HepG2 (cell line): ENCODE data around the gene LAMB2. TPM values are rescaled to one million over a fixed set of nuclear protein-coding genes. Genes with fewer than 3 reads are reported as not detected.

ENCODE experiments used
- ATF6 ChIP-seq: sonication (generic); formaldehyde crosslinking; conservative IDR thresholded peaks from 2 replicates; pipeline ENCODE4 v1.4.0; 2020; ENCODE audit warnings: missing genetic modification reagents
- GATAD1 ChIP-seq: IDR thresholded peaks from 2 replicates; pipeline ENCODE4 v1.6.1; 2016; ENCODE audit warnings: missing genetic modification reagents, missing compliant biosample characterization
- IKZF4 ChIP-seq: sonication (generic); formaldehyde crosslinking; IDR thresholded peaks from 2 replicates; pipeline ENCODE4 v1.5.1; 2020; ENCODE audit warnings: borderline replicate concordance, mild to moderate bottlenecking, low read depth, missing genetic modification reagents; ENCODE audit errors: not compliant biosample characterization
- MXI1 ChIP-seq: IDR thresholded peaks from 3 replicates; pipeline ENCODE4 v1.6.1; 2012; ENCODE audit warnings: low read depth, low read length, inconsistent platforms, borderline replicate concordance
- REXO4 ChIP-seq: sonication (generic); formaldehyde crosslinking; IDR thresholded peaks from 2 replicates; pipeline ENCODE4 v1.8.0; 2022; ENCODE audit warnings: missing genetic modification reagents, mild to moderate bottlenecking, borderline replicate concordance
- RFXAP ChIP-seq: sonication (generic); formaldehyde crosslinking; IDR thresholded peaks from 2 replicates; pipeline ENCODE4 v1.4.0; 2020; ENCODE audit warnings: missing genetic modification reagents, borderline replicate concordance
- TBX2 ChIP-seq: sonication (generic); formaldehyde crosslinking; IDR thresholded peaks from 2 replicates; pipeline ENCODE4 v1.5.0; 2020; ENCODE audit warnings: missing genetic modification reagents, mild to moderate bottlenecking, borderline replicate concordance
- ZBTB3 ChIP-seq: sonication (generic); formaldehyde crosslinking; IDR thresholded peaks from 2 replicates; pipeline ENCODE4 v1.4.0; 2020; ENCODE audit warnings: low read depth, mild to moderate bottlenecking, moderate library complexity, missing genetic modification reagents, borderline replicate concordance
- ZFP90 ChIP-seq: sonication (generic); formaldehyde crosslinking; IDR thresholded peaks from 2 replicates; pipeline ENCODE4 v1.8.0; 2022; ENCODE audit warnings: missing genetic modification reagents, mild to moderate bottlenecking, inconsistent platforms, borderline replicate concordance
- ZMAT3 ChIP-seq: sonication (generic); formaldehyde crosslinking; conservative IDR thresholded peaks from 2 replicates; pipeline ENCODE4 v1.7.0; 2021; ENCODE audit warnings: missing genetic modification reagents
- ZMYM4 ChIP-seq: sonication (generic); formaldehyde crosslinking; IDR thresholded peaks from 2 replicates; pipeline ENCODE4 v1.8.1; 2023; ENCODE audit warnings: mild to moderate bottlenecking, missing genetic modification reagents
- ZNF101 ChIP-seq: sonication (generic); formaldehyde crosslinking; IDR thresholded peaks from 2 replicates; pipeline ENCODE4 v1.4.0; 2020; ENCODE audit warnings: mild to moderate bottlenecking, low read depth, missing genetic modification reagents, borderline replicate concordance
- ZNF383 ChIP-seq: sonication (generic); formaldehyde crosslinking; IDR thresholded peaks from 2 replicates; pipeline ENCODE4 v1.4.0; 2020; ENCODE audit warnings: missing genetic modification reagents, mild to moderate bottlenecking, borderline replicate concordance
- ZNF674 ChIP-seq: sonication (generic); formaldehyde crosslinking; IDR thresholded peaks from 2 replicates; pipeline ENCODE4 v1.5.0; 2020; ENCODE audit warnings: low read depth, mild to moderate bottlenecking, missing genetic modification reagents
- ZNF747 ChIP-seq: sonication (generic); formaldehyde crosslinking; IDR thresholded peaks from 2 replicates; pipeline ENCODE4 v1.8.1; 2023; ENCODE audit warnings: missing genetic modification reagents, mild to moderate bottlenecking, borderline replicate concordance
- ZNF879 ChIP-seq: sonication (generic); formaldehyde crosslinking; IDR thresholded peaks from 2 replicates; pipeline ENCODE4 v1.8.1; 2023; ENCODE audit warnings: missing genetic modification reagents
- ZSCAN25 ChIP-seq: sonication (generic); formaldehyde crosslinking; IDR thresholded peaks from 2 replicates; pipeline ENCODE4 v1.8.0; 2022; ENCODE audit warnings: mild to moderate bottlenecking, missing genetic modification reagents
- polyA plus RNA-seq, 8 experiments: library from polyadenylated mRNA; depleted of rRNA in 3 of 8; stranded (reverse) in 7 of 8; unstranded in 1 of 8; fragments of >200 nt; fragmentation: Illumina TruSeq in 4 of 8; extraction: Trizol in 4 of 8; gene quantifications; 2 replicates each; pipeline versions ENCODE4 v1.2.1 to v1.2.3, GENCODE V29; 2011 to 2016; ENCODE audit warnings: low read depth in 4 of 8, missing spikeins in 1 of 8, mixed read lengths in 1 of 8; ENCODE audit not compliant: insufficient read depth in 1 of 8
- total RNA-seq, 5 experiments: library from RNA; depleted of rRNA; stranded (reverse); fragments of >200 nt; fragmentation: Illumina TruSeq; extraction: Trizol; gene quantifications; 2 replicates each; pipeline ENCODE4 v1.2.3, GENCODE V29; 2016; ENCODE audit warnings: low read depth in 1 of 5
- TF ChIP-seq, protein P1 (sequence below): sonication (generic); formaldehyde crosslinking; IDR thresholded peaks from 2 replicates; pipeline ENCODE4 v1.4.0; 2020; ENCODE audit warnings: missing genetic modification reagents
- TF ChIP-seq, protein P2 (sequence below): sonication (generic); formaldehyde crosslinking; IDR thresholded peaks from 2 replicates; pipeline ENCODE4 v1.4.0; 2020; ENCODE audit warnings: missing genetic modification reagents

LAMB2 gene
- total and polyA plus RNA-seq, 2 of the 13 experiments (the other 11 are each of a cell fraction or from before 2014, with no cell fraction given), result 208 to 443 TPM

GRCh38 chr3:49104427-49105291 is 28.2 kb downstream of the LAMB2 start, which contains the start of gene QARS1 (continued):
- TF ChIP-seq ATF6 (no peak), ZMAT3 (CRISPR knock-in tag) (peak; percentile 53; the same call in 1 of the 2 replicates), ZBTB3 (0 out of 2 replicates have a peak, but pooled peaks have one; percentile 29), ZSCAN25 (CRISPR knock-in tag) (0 out of 2 replicates have a peak, but pooled peaks have one; percentile 77), ZNF879 (CRISPR knock-in tag) (0 out of 2 replicates have a peak, but pooled peaks have one; percentile 52), TBX2 (CRISPR knock-in tag) (peak; percentile 68; the same call in 1 of the 2 replicates), ZNF747 (CRISPR knock-in tag) (peak; percentile 70; the same call in 1 of the 2 replicates), ZNF383 (peak; percentile 73; the same call in 1 of the 2 replicates), ZNF674 (CRISPR knock-in tag) (no peak; the same call in 1 of the 2 replicates), ZFP90 (CRISPR knock-in tag) (peak; percentile 3), MXI1 (peak; percentile 68), RFXAP (CRISPR knock-in tag) (0 out of 2 replicates have a peak, but pooled peaks have one; percentile 71), REXO4 (CRISPR knock-in tag) (no peak), ZMYM4 (peak; percentile 79), IKZF4 (CRISPR knock-in tag) (peak; percentile 94), ZNF101 (CRISPR knock-in tag) (peak; percentile 66; the same call in 1 of the 2 replicates), GATAD1 (CRISPR knock-in tag) (peak; percentile 92)
- TF ChIP-seq, protein P1, sequence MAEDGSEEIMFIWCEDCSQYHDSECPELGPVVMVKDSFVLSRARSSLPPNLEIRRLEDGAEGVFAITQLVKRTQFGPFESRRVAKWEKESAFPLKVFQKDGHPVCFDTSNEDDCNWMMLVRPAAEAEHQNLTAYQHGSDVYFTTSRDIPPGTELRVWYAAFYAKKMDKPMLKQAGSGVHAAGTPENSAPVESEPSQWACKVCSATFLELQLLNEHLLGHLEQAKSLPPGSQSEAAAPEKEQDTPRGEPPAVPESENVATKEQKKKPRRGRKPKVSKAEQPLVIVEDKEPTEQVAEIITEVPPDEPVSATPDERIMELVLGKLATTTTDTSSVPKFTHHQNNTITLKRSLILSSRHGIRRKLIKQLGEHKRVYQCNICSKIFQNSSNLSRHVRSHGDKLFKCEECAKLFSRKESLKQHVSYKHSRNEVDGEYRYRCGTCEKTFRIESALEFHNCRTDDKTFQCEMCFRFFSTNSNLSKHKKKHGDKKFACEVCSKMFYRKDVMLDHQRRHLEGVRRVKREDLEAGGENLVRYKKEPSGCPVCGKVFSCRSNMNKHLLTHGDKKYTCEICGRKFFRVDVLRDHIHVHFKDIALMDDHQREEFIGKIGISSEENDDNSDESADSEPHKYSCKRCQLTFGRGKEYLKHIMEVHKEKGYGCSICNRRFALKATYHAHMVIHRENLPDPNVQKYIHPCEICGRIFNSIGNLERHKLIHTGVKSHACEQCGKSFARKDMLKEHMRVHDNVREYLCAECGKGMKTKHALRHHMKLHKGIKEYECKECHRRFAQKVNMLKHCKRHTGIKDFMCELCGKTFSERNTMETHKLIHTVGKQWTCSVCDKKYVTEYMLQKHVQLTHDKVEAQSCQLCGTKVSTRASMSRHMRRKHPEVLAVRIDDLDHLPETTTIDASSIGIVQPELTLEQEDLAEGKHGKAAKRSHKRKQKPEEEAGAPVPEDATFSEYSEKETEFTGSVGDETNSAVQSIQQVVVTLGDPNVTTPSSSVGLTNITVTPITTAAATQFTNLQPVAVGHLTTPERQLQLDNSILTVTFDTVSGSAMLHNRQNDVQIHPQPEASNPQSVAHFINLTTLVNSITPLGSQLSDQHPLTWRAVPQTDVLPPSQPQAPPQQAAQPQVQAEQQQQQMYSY (CRISPR knock-in tag), result 0 out of 2 replicates have a peak, but pooled peaks have one; percentile 19
- TF ChIP-seq, protein P2, sequence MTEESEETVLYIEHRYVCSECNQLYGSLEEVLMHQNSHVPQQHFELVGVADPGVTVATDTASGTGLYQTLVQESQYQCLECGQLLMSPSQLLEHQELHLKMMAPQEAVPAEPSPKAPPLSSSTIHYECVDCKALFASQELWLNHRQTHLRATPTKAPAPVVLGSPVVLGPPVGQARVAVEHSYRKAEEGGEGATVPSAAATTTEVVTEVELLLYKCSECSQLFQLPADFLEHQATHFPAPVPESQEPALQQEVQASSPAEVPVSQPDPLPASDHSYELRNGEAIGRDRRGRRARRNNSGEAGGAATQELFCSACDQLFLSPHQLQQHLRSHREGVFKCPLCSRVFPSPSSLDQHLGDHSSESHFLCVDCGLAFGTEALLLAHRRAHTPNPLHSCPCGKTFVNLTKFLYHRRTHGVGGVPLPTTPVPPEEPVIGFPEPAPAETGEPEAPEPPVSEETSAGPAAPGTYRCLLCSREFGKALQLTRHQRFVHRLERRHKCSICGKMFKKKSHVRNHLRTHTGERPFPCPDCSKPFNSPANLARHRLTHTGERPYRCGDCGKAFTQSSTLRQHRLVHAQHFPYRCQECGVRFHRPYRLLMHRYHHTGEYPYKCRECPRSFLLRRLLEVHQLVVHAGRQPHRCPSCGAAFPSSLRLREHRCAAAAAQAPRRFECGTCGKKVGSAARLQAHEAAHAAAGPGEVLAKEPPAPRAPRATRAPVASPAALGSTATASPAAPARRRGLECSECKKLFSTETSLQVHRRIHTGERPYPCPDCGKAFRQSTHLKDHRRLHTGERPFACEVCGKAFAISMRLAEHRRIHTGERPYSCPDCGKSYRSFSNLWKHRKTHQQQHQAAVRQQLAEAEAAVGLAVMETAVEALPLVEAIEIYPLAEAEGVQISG, result peak; percentile 70; the same call in 1 of the 2 replicates
